NB4 (cell line): ENCODE data around the gene OGFOD2.

Source experiments
- POLR2A ChIP-seq: IDR thresholded peaks from 2 replicates; pipeline ENCODE4 v1.6.1; 2011; ENCODE audit warnings: mild to moderate bottlenecking; ENCODE audit not compliant: insufficient read length; ENCODE audit errors: extremely low read depth
- TF ChIP-seq, protein P1 (sequence below): IDR thresholded peaks from one replicate; pipeline ENCODE4 v1.5.1; 2012; ENCODE audit warnings: low read depth, low read length
- TF ChIP-seq, protein P2 (sequence below): IDR thresholded peaks from 2 replicates; pipeline ENCODE4 v1.6.1; 2011; ENCODE audit warnings: low read depth, low read length

DNA sequence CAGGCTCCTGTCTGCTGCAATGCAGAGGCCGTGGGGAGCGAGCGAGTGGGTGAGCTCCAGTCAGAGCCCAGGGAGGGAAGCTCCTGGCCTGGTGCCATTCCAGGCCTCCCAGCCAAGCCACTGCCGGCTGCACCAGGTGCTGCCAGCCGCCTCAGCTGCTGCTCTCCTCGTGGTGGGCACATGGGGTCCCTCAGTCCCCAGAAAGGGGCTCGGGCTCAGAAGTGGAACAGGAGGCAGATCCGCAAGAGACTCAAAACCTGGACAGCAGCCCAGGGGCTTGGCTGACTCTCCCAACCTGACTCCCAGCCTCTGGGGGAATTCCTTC is 11.1 kb upstream of the OGFOD2 start:
- TF ChIP-seq, protein P1, sequence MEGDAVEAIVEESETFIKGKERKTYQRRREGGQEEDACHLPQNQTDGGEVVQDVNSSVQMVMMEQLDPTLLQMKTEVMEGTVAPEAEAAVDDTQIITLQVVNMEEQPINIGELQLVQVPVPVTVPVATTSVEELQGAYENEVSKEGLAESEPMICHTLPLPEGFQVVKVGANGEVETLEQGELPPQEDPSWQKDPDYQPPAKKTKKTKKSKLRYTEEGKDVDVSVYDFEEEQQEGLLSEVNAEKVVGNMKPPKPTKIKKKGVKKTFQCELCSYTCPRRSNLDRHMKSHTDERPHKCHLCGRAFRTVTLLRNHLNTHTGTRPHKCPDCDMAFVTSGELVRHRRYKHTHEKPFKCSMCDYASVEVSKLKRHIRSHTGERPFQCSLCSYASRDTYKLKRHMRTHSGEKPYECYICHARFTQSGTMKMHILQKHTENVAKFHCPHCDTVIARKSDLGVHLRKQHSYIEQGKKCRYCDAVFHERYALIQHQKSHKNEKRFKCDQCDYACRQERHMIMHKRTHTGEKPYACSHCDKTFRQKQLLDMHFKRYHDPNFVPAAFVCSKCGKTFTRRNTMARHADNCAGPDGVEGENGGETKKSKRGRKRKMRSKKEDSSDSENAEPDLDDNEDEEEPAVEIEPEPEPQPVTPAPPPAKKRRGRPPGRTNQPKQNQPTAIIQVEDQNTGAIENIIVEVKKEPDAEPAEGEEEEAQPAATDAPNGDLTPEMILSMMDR = no peak
- TF ChIP-seq POLR2A = no peak
- TF ChIP-seq, protein P2, sequence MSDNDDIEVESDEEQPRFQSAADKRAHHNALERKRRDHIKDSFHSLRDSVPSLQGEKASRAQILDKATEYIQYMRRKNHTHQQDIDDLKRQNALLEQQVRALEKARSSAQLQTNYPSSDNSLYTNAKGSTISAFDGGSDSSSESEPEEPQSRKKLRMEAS = no peak
